IMR-90 (cell line): ENCODE results near the gene HMGXB3.

Source experiments
- BHLHE40 ChIP-seq: fragments of 150-350 bp; IDR thresholded peaks from 2 replicates; pipeline ENCODE4 v1.6.1; 2016; ENCODE audit warnings: mild to moderate bottlenecking, low read depth, low read length
- CTCF ChIP-seq: conservative IDR thresholded peaks from 2 replicates; pipeline ENCODE4 v1.5.1; 2012; ENCODE audit warnings: mild to moderate bottlenecking, low read depth, low read length, improper control_type of control experiment
- FOS ChIP-seq: fragments of 150-350 bp; IDR thresholded peaks from 2 replicates; pipeline ENCODE4 v1.6.1; 2016; ENCODE audit warnings: low read depth, low read length
- RAD21 ChIP-seq: IDR thresholded peaks from 2 replicates; pipeline ENCODE4 v1.6.1; 2012; ENCODE audit warnings: low read length, improper control_type of control experiment

- TF ChIP-seq BHLHE40: no peak
- TF ChIP-seq RAD21: no peak
- no peak for TF ChIP-seq CTCF
- TF ChIP-seq FOS: no peak
Observed at GRCh38 chr5:150068071-150068470, 67.5 kb downstream of the HMGXB3 start.
